HG03520 (cell line): ENCODE measurements around the gene ZNF816.
"Not testable (repeated sequence)": the region's sequence is repeated elsewhere in the genome, so short reads cannot be mapped to it uniquely, and the experiment has no call there.

Source experiments
- ATAC-seq: cut with Tn5 transposase; IDR thresholded peaks from one replicate; pipeline ENCODE4 v1.9.1; 2021; ENCODE audit warnings: mild to moderate bottlenecking, moderate library complexity; ENCODE audit not compliant: unreplicated experiment

ZNF816 gene

DNA sequence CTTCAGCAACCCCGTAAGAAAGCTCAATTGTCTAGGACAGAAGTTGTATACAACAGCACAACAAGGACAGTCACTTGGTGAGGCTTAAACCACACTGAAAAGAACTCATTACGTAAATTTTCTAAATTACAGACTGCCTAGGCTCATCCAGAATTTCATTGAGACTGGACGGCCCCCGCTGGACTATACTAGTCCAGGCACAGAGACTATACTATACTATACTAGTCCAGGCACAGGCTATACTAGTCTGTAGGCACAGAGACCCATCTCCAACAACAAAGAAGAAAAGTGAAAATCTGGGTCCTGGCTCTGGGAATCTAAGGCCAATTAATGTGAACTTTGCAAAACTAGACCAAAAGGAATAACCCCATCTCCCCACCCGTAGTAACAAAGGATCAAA is 700 bp downstream of the ZNF816 start:
- ATAC-seq = no peak

DNA sequence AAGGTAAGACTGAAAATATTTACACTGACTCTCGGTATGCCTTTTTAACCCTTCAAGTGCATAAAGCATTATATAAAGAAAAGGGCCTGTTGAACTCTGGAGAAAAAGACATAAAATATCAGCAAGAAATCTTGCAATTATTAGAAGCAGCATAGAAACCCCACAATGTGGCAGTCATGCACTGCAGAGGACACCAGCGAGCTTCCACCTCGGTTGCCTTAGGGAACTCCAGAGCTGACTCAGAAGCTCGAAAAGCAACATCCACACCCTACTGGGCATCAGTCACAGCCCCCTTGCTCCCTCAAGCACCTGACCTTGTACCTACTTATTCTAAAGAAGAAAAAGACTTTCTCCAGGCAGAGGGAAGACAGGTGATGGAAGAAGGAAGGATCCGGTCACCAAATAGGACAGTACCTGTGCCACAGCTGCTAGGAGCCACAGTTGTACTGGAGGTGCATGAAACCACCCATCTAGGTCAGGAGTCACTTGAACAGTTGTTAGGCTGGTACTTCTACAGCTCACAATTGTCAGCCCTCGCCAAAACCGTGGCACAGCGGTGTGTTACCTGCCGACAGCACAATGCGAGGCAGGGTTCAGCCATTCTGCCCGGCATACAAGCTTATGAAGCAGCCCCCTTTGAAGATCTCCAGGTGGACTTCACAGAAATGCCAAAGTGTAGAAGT is 2.9 kb downstream of the ZNF816 start:
- no peak for ATAC-seq

DNA sequence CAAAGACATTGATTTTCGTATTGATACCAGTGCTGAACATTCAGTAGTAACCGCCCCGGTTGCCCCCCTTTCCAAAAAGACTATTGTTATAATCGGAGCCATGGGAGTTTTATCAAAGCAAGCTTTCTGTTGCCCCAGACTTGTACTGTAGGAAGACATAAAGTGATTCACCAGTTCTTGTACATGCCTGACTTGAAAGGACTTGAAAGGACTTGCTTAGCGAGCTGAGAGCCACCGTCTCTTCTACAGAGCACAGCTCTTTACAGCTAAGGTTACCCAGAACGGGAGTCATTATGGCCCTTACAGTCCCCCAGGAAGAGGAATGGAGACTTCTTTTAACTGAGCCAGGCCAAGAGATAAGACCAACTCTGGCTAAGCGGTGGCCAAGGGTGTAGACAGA is 5.1 kb downstream of the ZNF816 start:
- no peak for ATAC-seq

DNA sequence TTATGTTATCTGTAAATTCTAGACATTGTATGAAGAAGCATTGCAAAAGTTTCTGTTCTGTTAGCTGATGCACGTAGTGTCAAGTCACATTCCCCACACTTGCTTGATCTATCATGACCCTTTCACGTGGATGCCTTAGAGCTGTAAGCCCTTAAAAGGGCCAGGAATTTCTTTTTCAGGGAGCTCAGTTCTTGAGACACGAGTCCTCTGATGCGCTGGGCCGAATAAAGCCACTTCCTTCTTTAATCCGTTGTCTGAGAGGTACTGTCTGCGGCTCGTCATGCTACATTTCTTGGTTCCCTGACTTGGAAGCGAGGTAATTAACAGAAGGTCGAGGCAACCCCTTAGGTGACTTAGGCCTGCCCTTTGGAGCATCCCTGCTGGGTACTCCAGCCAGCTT is 5.8 kb downstream of the ZNF816 start:
- no peak for ATAC-seq

DNA sequence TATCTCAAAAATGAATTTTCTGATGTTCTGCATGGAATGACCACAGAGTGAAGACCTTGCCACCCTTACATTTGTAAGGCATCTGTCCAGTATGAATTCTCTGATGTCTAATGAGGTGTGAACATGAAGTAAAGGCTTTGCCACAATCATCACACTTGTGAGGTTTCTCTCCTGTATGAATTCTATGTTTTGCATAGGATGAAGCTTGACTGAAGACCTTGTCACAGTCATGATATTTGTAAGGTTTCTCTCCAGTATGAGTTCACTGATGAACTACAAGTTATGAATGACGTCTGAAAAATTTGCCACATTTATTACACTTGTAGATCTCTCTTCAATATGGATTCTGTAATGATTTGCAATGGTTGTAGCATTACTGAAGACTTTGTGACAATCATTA is 13.3 kb downstream of the ZNF816 start:
- no peak for ATAC-seq

DNA sequence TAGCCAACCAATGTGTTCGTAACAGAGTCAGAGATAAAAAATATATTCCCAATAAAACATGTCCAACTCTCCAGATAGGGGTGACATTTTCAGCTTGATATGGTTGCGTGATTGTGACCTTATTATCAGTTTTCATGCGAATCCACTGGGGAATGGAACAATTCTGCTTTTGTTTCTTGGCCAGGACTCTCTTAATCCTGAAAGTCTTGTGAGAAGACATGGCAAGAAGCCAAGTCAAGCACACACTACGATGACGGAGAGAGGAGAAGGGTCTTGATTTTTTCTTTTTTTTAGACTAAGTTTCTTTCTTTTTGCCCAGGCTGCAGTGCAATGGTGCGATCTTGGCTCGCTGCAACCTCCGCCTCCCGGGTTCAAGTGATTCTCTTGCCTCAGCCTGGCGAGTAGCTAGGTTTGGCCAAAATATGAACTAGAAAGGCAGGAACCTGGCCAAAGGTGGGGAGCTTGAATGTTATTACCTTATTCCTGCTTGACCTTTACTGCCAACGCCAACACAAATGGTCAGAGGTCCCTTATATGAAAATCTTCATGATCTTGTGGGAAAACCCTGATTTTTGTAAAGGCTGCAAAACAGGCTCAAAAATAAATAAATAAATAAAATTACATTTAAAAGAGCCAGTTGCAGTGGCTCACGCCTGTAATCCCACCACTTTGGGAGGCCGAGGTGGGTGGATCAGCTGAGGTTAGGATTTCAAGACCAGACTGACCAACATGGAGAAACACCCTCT is 14.5 kb downstream of the ZNF816 start:
- ATAC-seq = no peak

DNA sequence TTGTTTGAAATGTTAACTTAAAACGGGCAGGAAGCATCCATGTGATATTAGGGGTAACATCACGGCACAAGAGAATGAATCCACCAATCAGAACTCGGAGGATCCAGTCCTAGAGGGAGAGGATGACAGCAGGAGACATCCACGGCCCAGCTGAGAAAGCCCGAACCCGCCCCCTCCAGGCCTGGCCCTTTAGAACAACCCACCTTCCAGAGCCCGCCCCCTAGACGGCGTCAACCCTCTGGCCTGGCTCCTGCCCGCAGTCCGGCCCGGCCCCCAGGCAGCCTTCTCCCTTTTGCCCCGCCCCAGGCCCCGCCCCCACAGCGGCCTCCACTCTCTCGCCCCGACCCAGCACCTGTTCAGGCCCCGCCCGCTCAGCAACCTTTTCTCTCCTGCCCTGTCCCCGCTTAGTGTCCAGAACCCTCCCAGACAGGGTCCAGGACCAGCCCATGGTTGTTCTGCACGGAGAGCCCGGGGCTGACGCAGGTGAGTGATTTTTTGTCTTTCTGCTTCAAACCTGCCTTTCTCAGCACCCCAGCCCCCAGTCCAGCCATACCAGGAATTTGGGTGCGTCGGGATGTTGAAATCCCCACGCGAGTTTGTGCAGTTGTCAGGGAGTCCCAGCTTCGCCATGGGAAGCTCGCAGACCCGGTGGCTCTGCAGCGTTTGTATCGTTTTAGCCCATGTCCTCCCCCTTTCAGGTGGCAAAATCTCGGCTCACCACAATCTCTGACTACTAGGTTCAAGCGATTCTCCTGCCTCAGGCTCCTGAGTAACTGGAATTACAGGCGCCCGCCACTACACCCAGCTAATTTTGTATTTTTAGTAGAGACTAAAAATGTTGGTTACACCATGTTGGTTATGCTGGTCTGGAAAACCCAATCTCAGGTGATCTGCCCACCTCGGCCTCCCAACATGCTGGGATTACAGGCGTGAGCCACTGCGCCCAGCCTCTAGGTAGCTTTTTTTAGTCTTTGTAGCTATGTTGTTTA is 16.1 kb downstream of the ZNF816 start:
- no peak for ATAC-seq

DNA sequence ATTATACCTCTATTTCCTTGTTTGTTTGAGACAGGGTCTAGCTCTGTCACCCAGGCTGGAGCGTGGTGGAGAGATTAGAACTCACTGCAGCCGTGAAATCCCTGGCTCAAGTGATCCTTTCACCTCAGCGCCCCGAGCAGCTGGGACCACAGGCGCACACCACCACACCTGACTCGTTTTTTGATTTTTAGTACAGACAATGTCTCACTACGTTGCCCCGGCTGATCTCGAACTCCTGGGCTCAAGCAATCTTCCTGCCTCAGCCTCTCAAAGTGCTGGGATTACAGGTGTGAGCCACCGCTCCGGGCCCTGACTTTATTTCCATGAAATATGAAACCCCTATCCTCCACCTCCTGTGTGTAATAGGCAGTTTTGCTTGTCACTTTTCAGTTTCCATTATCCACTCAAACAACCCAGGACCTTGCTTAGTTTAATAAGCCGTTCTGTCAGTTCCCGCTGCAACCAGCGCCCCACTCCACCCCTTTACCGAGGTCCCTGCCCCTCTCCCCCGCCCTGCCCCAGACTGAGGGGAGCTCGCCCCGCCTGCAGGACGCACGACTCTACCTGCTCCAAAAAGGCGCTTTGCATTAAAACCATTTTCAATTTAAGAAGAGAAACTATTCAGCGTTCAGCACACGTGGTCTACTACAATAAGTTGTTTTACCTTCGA is 16.9 kb downstream of the ZNF816 start:
- no peak for ATAC-seq

DNA sequence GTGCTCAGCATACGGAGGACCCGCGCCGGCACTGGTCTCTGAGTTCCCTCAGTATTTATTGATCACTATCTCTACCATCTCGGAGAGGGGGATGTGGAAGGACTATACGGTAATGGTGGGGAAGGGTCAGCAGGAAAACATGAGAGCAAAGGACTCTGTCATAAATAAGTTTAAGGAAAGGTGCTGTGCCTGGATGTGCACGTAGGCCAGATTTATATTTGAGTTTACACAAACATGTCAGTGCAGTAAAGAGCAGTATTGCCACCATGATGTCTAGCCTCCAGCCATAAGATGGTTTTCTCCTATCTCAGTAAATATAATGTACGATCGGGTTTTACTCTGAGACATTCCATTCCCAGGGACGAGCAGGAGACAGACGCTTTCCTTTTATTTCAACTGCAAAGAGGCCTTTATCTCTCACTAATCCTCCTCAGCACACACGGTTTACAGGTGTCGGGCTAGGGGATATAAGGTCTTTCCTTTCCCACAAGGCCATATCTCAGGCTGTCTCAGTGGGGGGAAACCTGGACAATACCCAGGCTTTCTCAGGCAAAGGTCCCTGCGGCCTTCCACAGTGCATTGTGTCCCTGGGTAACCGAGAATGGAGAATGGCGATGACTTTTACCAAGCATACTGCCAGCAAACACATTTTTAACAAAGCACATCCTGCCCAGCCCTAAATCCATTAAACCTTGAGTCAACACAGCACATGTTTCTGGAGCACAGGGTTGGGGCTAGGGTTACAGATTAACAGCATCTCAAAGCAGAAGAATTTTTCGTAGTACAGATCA is 17.8 kb downstream of the ZNF816 start:
- ATAC-seq = not testable (repeated sequence)

DNA sequence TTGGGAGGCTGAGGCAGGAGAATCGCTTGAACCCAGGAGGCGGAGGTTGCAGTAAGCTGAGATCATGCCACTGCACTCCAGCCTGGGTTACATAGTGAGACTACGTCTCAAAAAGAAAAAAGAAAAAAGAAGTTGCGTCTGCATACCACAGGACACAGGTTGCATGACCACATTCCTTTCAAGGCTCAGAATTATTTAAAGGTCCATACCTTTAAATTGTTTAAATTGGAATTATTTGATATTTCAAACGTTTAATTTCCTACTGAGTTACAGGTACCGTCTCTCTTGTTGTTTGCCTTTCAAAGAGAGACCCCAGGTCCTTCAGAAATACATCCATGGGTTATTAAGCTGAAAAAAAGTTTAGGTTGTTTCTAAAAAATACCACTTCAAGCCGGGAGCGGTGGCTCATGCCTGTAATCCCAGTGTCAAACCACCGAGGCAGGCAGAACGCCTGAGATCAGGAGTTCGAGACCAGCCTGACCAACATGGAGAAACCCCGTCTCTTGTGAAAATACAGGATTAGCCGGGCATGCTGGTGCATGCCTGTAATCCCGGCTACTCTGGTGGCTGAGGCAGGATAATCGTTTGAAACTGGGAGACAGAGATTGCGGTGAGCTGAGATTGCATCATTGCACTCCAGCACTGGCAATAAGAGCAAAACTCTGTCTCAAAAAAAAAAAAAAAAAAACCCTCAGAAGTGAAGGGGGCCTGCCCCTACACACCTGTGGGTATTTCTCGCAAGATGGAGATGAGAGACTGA is 18.6 kb downstream of the ZNF816 start:
- no peak for ATAC-seq

DNA sequence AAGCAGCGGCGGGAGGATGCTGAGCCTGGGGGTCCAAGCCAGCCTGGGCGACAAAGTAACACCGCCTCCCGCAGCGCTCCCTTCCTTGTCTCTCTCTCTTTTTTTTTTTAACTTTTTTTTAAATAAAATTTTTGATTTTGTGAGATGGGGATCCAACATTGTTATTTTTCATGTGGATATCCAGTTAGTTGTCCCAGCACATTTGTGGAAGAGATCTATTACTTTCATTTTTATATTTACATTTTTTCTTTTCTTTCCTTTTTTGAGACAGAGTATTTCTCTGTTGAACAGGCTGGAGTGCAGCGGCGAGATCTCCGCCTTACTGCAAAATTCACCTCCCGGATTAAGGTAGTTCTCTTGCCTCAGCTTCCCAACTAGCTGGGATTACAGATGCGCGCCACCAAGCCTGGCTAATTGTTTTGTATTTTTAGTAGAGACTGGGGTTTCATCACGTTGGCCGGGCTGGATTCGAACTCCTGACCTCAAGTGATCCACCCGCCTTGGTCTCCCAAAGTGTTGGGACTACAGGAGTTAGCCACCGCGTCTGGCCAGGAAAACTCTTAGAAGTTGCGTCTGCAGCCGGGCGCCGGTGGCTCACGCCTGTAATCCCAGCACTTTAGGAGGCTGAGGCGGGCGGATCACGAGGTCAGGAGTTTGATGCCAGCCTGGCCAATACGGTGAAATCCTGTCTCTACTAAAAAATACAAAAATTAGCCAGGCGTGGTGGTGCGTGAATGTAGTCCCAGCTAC is 19.4 kb downstream of the ZNF816 start:
- no peak for ATAC-seq

DNA sequence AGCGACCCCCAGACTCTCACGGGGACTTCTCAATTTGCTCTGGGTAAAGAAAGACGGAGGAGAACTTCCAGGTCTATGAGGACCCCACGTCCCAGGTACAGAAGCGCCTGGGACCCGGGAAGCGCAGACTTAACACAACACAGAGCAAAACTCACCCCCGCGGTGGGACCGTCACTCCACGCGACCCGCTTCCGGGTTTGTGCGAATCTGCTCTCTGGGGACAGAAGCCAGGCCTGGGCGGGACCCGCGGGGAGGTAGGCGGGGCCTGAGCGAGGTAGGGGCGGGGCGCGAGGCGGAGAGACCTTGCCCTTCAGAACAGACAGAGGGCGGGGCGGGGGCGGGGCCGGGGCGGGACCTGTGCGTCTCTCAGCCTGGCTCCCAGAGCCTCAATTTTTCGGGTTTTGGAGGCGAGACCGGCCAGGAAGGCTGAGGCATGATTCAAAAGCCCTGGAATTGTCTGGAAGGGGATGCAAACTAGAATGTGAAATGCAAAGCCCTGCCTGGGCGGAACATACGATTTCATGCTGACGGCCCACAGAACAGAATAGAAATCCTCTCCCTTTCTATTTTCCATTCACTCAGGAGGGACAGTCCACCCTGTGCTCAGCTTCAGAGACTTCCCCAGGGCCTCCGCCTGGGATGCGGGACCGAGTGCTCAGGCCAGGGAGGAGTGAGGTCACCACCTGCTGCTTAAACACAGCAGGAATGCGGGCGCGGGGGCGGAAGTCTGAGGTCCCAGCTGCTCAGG is 20.1 kb downstream of the ZNF816 start:
- ATAC-seq = peak; percentile 93

DNA sequence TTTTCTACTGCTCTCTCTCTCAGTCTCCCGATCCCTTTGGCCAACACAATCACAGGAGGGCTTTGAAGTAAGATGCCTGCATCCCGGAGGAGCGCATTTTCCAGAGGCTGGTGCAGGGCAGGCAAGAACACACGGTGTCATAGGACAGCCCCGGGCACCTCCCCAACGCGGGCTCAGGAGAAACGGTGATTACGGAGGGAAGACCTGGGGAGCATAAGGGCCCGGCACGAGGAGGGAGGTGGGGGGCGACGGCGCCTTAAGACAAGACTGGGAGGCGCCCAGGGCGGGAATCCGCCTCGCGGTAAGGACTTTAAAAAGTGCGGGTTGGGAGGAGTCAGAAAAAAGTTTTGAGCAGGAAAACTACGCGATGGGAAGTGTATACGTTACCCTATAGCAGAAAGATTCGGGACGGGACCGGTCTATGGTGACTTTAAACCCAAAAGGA is 20.7 kb downstream of the ZNF816 start:
- ATAC-seq = peak; percentile 14

DNA sequence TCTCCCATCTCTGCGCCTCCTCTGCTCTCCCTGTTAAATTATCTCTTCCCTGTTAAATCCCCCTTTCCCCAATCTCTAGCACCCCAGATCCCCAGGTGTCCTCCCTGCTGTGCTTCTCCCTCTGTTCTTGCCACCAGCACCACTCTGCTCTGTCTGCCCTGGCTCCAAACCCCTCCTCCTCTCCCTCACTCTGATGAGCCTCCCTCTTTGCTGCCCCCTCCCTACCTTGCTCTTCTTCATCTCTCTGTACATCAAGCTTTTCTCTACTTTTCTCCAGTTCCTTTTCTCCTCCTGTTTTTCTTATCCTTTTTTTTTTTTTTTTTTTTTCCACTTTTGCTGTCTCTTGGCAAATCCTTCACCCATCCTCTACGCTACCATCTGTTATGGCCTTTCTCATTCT is 21.2 kb downstream of the ZNF816 start:
- not testable (repeated sequence) for ATAC-seq

DNA sequence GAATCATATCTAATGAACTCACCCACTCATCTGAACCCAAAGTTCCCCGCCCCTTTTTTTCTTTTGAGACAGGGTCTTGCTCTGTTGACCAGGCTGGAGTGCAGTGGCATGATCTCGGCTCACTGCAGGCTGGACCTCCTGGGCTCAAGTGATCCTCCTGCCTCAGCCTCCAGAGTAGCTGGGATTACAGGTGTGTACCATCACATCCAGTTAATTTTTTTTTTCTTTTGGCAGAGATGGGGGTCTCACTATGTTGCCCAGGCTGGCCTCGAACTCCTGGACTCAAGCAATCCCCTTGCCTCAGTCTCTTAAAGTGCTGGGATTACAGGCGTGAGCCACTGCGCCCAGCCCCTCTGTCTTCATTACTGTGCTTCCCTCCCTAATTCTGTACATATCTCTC is 21.8 kb downstream of the ZNF816 start:
- ATAC-seq = not testable (repeated sequence)

DNA sequence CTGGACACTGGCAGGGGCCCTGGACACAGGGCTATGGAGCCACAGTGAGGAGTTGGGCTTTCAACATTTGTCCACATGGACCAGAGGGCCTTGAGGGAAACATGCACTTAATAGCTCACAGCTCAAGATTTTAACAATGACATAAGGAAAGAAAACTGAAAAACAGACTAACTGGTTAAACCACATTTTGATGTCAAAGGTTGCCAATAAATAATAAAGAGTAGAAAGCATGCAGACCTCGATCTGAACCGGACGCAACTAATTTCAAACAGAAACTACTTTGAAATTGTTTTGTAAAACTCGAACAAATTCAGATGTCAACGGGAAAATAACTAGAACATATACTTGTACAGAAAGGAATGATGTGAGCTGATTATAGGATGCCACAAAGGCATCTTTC is 23.9 kb downstream of the ZNF816 start:
- no peak for ATAC-seq

DNA sequence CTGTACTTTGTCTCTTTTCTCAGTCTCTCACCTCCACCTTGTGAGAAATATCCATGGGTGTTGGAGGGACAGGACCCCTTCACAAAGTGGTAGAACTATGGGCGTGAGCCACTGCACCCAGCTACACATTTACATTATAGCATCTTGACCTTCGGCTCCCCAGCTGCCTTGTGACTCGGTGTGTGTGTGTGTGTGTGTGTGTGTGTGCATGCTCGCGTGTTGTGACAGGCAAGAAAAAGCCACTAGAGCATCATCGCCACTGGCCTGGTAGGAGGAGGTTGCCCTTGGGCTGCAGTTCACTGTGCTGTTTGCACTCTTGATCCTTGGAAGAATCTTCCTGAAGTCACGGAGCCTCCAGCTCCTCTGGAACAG is 25.7 kb downstream of the ZNF816 start:
- ATAC-seq = no peak
